NCI-H1417 (cell line): ENCODE data around the gene KLK6.

Experiments used
- DNase-seq, 3 experiments: peaks; one replicate each; lab custom pipeline; 2025; lab: John Stamatoyannopoulos, UW

The KLK6 gene

GRCh38 chr19:50952910-50953309, 16.5 kb downstream of the KLK6 start, which contains the start of gene KLK5:
Gene KLK5 (minus strand): TSS chr19:50953038. CDS start chr19:50952657, 381 bp downstream.
- DNase-seq = no peak

- DNase-seq = no peak
These were observed 19.5 kb downstream of the KLK6 start for GRCh38 chr19:50949861-50950260.

- no peak for DNase-seq
These were observed 22.3 kb downstream of the KLK6 start for GRCh38 chr19:50947123-50947522.

- DNase-seq = no peak
These were observed 24.6 kb downstream of the KLK6 start for GRCh38 chr19:50944795-50945194.

- DNase-seq = no peak
These were observed 26.1 kb downstream of the KLK6 start for GRCh38 chr19:50943074-50943828.

- no peak for DNase-seq
These were observed 29.8 kb downstream of the KLK6 start for GRCh38 chr19:50939596-50939995.

- DNase-seq = no peak
These were observed 35.8 kb downstream of the KLK6 start for GRCh38 chr19:50933640-50934039.

GRCh38 chr19:50932690-50933083, 36.7 kb downstream of the KLK6 start:
- no peak for DNase-seq

- DNase-seq = no peak
These were observed 37.2 kb downstream of the KLK6 start for GRCh38 chr19:50932018-50932689.

- DNase-seq = no peak
These were observed 38.4 kb downstream of the KLK6 start for GRCh38 chr19:50931023-50931422.

- no peak for DNase-seq
These were observed 40.6 kb downstream of the KLK6 start for GRCh38 chr19:50928831-50929230.

- no peak for DNase-seq
These were observed 43.2 kb downstream of the KLK6 start for GRCh38 chr19:50926144-50926543.

GRCh38 chr19:50925734-50926133, 43.7 kb downstream of the KLK6 start:
- DNase-seq = no peak

- no peak for DNase-seq
These were observed 44.8 kb downstream of the KLK6 start for GRCh38 chr19:50924586-50924985.

GRCh38 chr19:50922317-50922853, 47.0 kb downstream of the KLK6 start:
- DNase-seq = peak; percentile 83 to 94 (median 93)

GRCh38 chr19:50921426-50922316, 47.7 kb downstream of the KLK6 start:
- peak in 2 of 3 experiments; percentile 64 to 92 for DNase-seq

- DNase-seq = no peak
These were observed 53.3 kb downstream of the KLK6 start for GRCh38 chr19:50916069-50916468.

- DNase-seq = no peak
These were observed 56.4 kb downstream of the KLK6 start for GRCh38 chr19:50912727-50913716.

GRCh38 chr19:50912102-50912599, 57.2 kb downstream of the KLK6 start:
- DNase-seq = no peak

GRCh38 chr19:50911206-50912101, 57.9 kb downstream of the KLK6 start, which contains the start of gene KLK4:
Gene KLK4 (minus strand): TSS chr19:50911395. CDS start chr19:50910738, 657 bp downstream.
- DNase-seq = no peak
